A549 (cell line): ENCODE data around the gene ATP10A. TPM values are rescaled to one million over a fixed set of nuclear protein-coding genes. Genes with fewer than 3 reads are reported as not detected.

ENCODE experiments used
- ATAC-seq, 2 experiments: fragments of 200-7000 bp in 1 of 2; fragments of >200 bp in 1 of 2; cut with Nextera tagmentation in 1 of 2; cut with Tn5 transposase in 1 of 2; 3 replicates each; pipeline versions ENCODE4 v1.8.0 to v1.9.1; 2018 to 2020; ENCODE audit warnings: mild to moderate bottlenecking in 1 of 2, moderate library complexity in 1 of 2
- CTCF ChIA-PET: fragments of 300-600 bp; sonication (Branson Sonifier 250); formaldehyde crosslinking; extraction: SDS; loops from one replicate; lab custom pipeline; 2021; ENCODE audit warnings: antibody characterized with exemption, inconsistent platforms; lab: Yijun Ruan, JAX
- POLR2A ChIA-PET: fragments of 350-600 bp; formaldehyde crosslinking; extraction: SDS; loops from one replicate; lab custom pipeline; 2021; ENCODE audit warnings: antibody characterized with exemption, inconsistent platforms; lab: Yijun Ruan, JAX
- DNase-seq, 2 experiments: peaks; one replicate each; pipeline versions ENCODE4 v3.0.0 to v3.0.0-alpha.2; 2011 to 2016; ENCODE audit warnings: low read depth in 1 of 2, low spot score in 1 of 2
- FAIRE-seq: peaks from 2 replicates; lab custom pipeline; 2011; peaks lifted over from hg19 to GRCh38; lab: Jason Lieb, UNC
- H3K27ac ChIP-seq, 2 experiments: fragments of >200 bp; sonication (Bioruptor Twin); formaldehyde crosslinking; 3 replicates each; pipeline ENCODE4 v1.5.1; 2016 to 2017
- H3K4me1 ChIP-seq: fragments of >200 bp; sonication (Bioruptor Twin); formaldehyde crosslinking; 3 replicates; pipeline ENCODE4 v1.6.1; 2016
- H3K4me2 ChIP-seq: fragments of >200 bp; sonication (Bioruptor Twin); formaldehyde crosslinking; 3 replicates; pipeline ENCODE4 v1.6.1; 2016
- H3K4me3 ChIP-seq: fragments of >200 bp; sonication (Bioruptor Twin); formaldehyde crosslinking; 3 replicates; pipeline ENCODE4 v1.5.1; 2016
- H3K9me3 ChIP-seq: fragments of >200 bp; sonication (Bioruptor Twin); formaldehyde crosslinking; 3 replicates; pipeline ENCODE4 v1.6.1; 2016
- ATOH8 ChIP-seq: fragments of 250-450 bp; sonication (Bioruptor Pico); IDR thresholded peaks from 2 replicates; pipeline ENCODE4 v1.5.0; 2020; ENCODE audit warnings: low read depth, mild to moderate bottlenecking, moderate library complexity
- BHLHE40 ChIP-seq: IDR thresholded peaks from 2 replicates; pipeline ENCODE4 v1.6.1; 2012; ENCODE audit warnings: low read depth, low read length, inconsistent platforms
- CBX8 ChIP-seq: fragments of 200-600 bp; sonication (generic); IDR thresholded peaks from 2 replicates; pipeline ENCODE4 v1.6.1; 2016
- CEBPB ChIP-seq, 2 experiments: fragments of >200 bp in 1 of 2; sonication (Bioruptor Twin) in 1 of 2; formaldehyde crosslinking in 1 of 2; IDR thresholded peaks; 2 replicates each; pipeline ENCODE4 v1.6.1; 2012 to 2016
- CHD2 ChIP-seq: fragments of 150-350 bp; IDR thresholded peaks from 2 replicates; pipeline ENCODE4 v1.6.1; 2014; ENCODE audit warnings: low read length; ENCODE audit not compliant: partially characterized antibody
- ELK1 ChIP-seq: fragments of 150-350 bp; IDR thresholded peaks from 2 replicates; pipeline ENCODE4 v1.6.1; 2014; ENCODE audit warnings: low read depth, mild to moderate bottlenecking, low read length
- FOSB ChIP-seq: fragments of 250-450 bp; sonication (Bioruptor Pico); IDR thresholded peaks from 2 replicates; pipeline ENCODE4 v1.5.0; 2020; ENCODE audit warnings: mild to moderate bottlenecking, moderate library complexity
- FOSL2 ChIP-seq, 2 experiments: fragments of 450-650 bp in 1 of 2; fragments of >200 bp in 1 of 2; sonication (Bioruptor Twin) in 1 of 2; formaldehyde crosslinking; IDR thresholded peaks; 2 replicates each; pipeline versions ENCODE4 v1.5.0 to v1.6.1; 2016 to 2020; ENCODE audit warnings: mild to moderate bottlenecking in 1 of 2, moderate library complexity in 1 of 2
- FOXS1 ChIP-seq: fragments of 250-450 bp; sonication (Bioruptor Pico); IDR thresholded peaks from 2 replicates; pipeline ENCODE4 v1.5.0; 2020; ENCODE audit warnings: mild to moderate bottlenecking, moderate library complexity
- HES2 ChIP-seq: fragments of >200 bp; sonication (Bioruptor Twin); formaldehyde crosslinking; IDR thresholded peaks from 2 replicates; pipeline ENCODE4 v1.6.1; 2016
- HEYL ChIP-seq: fragments of 250-450 bp; sonication (Bioruptor Pico); IDR thresholded peaks from 2 replicates; pipeline ENCODE4 v1.8.0; 2021; ENCODE audit warnings: mild to moderate bottlenecking, moderate library complexity
- HOXB13 ChIP-seq: fragments of 250-450 bp; sonication (Bioruptor Pico); IDR thresholded peaks from 2 replicates; pipeline ENCODE4 v1.5.0; 2020; ENCODE audit warnings: low read depth, mild to moderate bottlenecking, moderate library complexity
- HOXB5 ChIP-seq: fragments of 250-450 bp; sonication (Bioruptor Pico); IDR thresholded peaks from 2 replicates; pipeline ENCODE4 v1.5.0; 2020; ENCODE audit warnings: mild to moderate bottlenecking, moderate library complexity
- JUNB ChIP-seq: fragments of >200 bp; sonication (Bioruptor Twin); formaldehyde crosslinking; IDR thresholded peaks from 2 replicates; pipeline ENCODE4 v1.6.1; 2016
- MAZ ChIP-seq: fragments of 150-350 bp; IDR thresholded peaks from 2 replicates; pipeline ENCODE4 v1.6.1; 2014; ENCODE audit warnings: antibody characterized with exemption, low read depth, low read length, borderline replicate concordance
- NR3C1 ChIP-seq: fragments of >200 bp; sonication (Bioruptor Twin); formaldehyde crosslinking; IDR thresholded peaks from 3 replicates; pipeline ENCODE4 v1.6.1; 2017
- RFX5 ChIP-seq: fragments of 450-650 bp; IDR thresholded peaks from 2 replicates; pipeline ENCODE4 v1.7.1; 2014; ENCODE audit warnings: antibody characterized with exemption, mild to moderate bottlenecking, moderate library complexity
- SMC3 ChIP-seq: fragments of >200 bp; sonication (Bioruptor Twin); formaldehyde crosslinking; IDR thresholded peaks from 3 replicates; pipeline ENCODE4 v1.6.1; 2018; ENCODE audit warnings: inconsistent platforms
- TFCP2L1 ChIP-seq: fragments of 250-450 bp; sonication (Bioruptor Pico); IDR thresholded peaks from 2 replicates; pipeline ENCODE4 v1.5.0; 2021; ENCODE audit warnings: mild to moderate bottlenecking
- ZC3H11A ChIP-seq: fragments of 450-650 bp; IDR thresholded peaks from 2 replicates; pipeline ENCODE4 v1.6.1; 2014; ENCODE audit warnings: antibody characterized with exemption, mild to moderate bottlenecking
- ZSCAN20 ChIP-seq: fragments of 250-450 bp; sonication (Bioruptor Pico); IDR thresholded peaks from 2 replicates; pipeline ENCODE4 v1.8.0; 2022; ENCODE audit warnings: mild to moderate bottlenecking, moderate library complexity
- whole genome bisulfite sequencing: methylation state at CpG from one replicate; pipeline ENCODE4 v1.1.6; 2017; ENCODE audit errors: missing lambda C conversion rate; 5-methylcytosine and 5-hydroxymethylcytosine counted together
- polyA plus RNA-seq, 4 experiments: library from polyadenylated mRNA; depleted of rRNA in 3 of 4; stranded (reverse); fragments of >200 nt; fragmentation: RNase III in 1 of 4; extraction: RNeasy Plus Mini Kit Qiagen cat#74134 plus additional on column Dnase treatment in 1 of 4; gene quantifications; 2 replicates in 3 of 4; 3 replicates in 1 of 4; pipeline ENCODE4 v1.2.3, GENCODE V29; 2011 to 2017
- TF ChIP-seq, protein P1 (sequence below): IDR thresholded peaks from 2 replicates; pipeline ENCODE4 v1.6.1; 2012
- TF ChIP-seq, protein P2 (sequence below): fragments of 250-450 bp; sonication (Bioruptor Pico); IDR thresholded peaks from 2 replicates; pipeline ENCODE4 v1.5.0; 2021; ENCODE audit warnings: mild to moderate bottlenecking, moderate library complexity, borderline replicate concordance

ATP10A gene
- polyA plus RNA-seq, 2 of the 4 experiments (the other 2 are of a cell fraction), result 5.9 to 7.6 TPM

GRCh38 chr15:25829073-25829472 lies 34.1 kb downstream of the ATP10A start:
- CTCF ChIA-PET, result interaction anchor here (0.9 kb wide), 1 partner anchor 105 kb away, joined by 3 read pairs; no protein-coding TSS in a partner anchor
- Histone ChIP-seq H3K4me2 (no peak overlapping the region), H3K27ac (peak overlapping the region in 1 of 2 experiments; percentile 87; a peak in 1 of 6 replicates), H3K9me3 (peaks cover 3% of the 10 kb centered on the region; the same call in 1 of the 3 replicates), H3K4me3 (no peak overlapping the region), H3K4me1 (peaks cover 47% of the 10 kb centered on the region)
- POLR2A ChIA-PET, result no interaction called here
- 90% methylated on average over 3 of the region's 3 CpGs for WGBS
- no peak for FAIRE-seq
- TF ChIP-seq, protein P1, sequence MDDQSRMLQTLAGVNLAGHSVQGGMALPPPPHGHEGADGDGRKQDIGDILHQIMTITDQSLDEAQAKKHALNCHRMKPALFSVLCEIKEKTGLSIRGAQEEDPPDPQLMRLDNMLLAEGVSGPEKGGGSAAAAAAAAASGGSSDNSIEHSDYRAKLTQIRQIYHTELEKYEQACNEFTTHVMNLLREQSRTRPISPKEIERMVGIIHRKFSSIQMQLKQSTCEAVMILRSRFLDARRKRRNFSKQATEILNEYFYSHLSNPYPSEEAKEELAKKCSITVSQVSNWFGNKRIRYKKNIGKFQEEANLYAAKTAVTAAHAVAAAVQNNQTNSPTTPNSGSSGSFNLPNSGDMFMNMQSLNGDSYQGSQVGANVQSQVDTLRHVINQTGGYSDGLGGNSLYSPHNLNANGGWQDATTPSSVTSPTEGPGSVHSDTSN, result no peak
- TF ChIP-seq JUNB (no peak), ZC3H11A (no peak)
- TF ChIP-seq, protein P2, sequence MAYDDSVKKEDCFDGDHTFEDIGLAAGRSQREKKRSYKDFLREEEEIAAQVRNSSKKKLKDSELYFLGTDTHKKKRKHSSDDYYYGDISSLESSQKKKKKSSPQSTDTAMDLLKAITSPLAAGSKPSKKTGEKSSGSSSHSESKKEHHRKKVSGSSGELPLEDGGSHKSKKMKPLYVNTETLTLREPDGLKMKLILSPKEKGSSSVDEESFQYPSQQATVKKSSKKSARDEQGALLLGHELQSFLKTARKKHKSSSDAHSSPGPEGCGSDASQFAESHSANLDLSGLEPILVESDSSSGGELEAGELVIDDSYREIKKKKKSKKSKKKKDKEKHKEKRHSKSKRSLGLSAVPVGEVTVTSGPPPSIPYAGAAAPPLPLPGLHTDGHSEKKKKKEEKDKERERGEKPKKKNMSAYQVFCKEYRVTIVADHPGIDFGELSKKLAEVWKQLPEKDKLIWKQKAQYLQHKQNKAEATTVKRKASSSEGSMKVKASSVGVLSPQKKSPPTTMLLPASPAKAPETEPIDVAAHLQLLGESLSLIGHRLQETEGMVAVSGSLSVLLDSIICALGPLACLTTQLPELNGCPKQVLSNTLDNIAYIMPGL (CRISPR knock-in tag), result no peak
- no peak for DNase-seq
- no peak for ATAC-seq

DNA sequence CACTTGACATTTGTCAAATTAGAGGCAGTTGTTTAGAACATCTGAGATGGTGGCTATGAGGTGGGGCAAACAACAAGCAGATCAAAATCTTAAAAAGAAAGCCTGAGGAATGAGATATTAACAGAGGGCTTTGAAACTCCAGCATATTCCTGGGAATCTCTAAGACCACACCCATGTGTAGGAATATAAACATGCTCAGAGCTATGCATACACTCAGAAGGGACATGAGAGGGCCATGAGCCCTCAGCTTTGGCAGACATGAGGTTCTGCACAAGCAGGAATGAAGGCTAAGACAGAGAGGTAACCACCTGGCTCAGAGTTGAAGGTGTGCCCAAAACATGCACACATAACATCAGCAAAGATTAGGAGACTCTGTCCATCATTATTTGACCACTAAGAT lies 37.9 kb downstream of the ATP10A start:
- ChIA-PET CTCF (no interaction called here), POLR2A (no interaction called here)
- Histone ChIP-seq H3K9me3 (peaks cover 3% of the 10 kb centered on the region; the same call in 1 of the 3 replicates), H3K4me2 (peak overlapping the region; percentile 35; the same call in 2 of the 3 replicates), H3K27ac (peak overlapping the region in 1 of 2 experiments; percentile 7; a peak in 1 of 6 replicates), H3K4me1 (peaks cover 30% of the 10 kb centered on the region)
- TF ChIP-seq CBX8 (no peak), ATOH8 (CRISPR knock-in tag) (no peak), HES2 (no peak), HOXB13 (no peak), NR3C1 (no peak), SMC3 (no peak), FOSL2 (IDR thresholded peaks at IDR 0.05) (no peak), FOSL2 (CRISPR knock-in tag; IDR thresholded peaks at IDR 0.05) (no peak), CHD2 (no peak), ZSCAN20 (CRISPR knock-in tag) (no peak), FOSB (no peak), BHLHE40 (no peak), HEYL (CRISPR knock-in tag) (no peak), RFX5 (no peak), FOXS1 (CRISPR knock-in tag) (no peak), TFCP2L1 (no peak), MAZ (no peak), CEBPB (IDR thresholded peaks at IDR 0.05) (no peak), HOXB5 (CRISPR knock-in tag) (no peak), ELK1 (no peak)
- TF ChIP-seq, all 56 proteins: peak for 0
- no peak for FAIRE-seq
- H3K4me3 ChIP-seq, result no peak overlapping the region
- DNase-seq, result peak in 1 of 2 experiments; percentile 7
- ATAC-seq, result peak in 1 of 2 experiments; percentile 60; a peak in 2 of 6 replicates
